Measurements from ENCODE around the gene LIMS2.

Gene LIMS2

DNA sequence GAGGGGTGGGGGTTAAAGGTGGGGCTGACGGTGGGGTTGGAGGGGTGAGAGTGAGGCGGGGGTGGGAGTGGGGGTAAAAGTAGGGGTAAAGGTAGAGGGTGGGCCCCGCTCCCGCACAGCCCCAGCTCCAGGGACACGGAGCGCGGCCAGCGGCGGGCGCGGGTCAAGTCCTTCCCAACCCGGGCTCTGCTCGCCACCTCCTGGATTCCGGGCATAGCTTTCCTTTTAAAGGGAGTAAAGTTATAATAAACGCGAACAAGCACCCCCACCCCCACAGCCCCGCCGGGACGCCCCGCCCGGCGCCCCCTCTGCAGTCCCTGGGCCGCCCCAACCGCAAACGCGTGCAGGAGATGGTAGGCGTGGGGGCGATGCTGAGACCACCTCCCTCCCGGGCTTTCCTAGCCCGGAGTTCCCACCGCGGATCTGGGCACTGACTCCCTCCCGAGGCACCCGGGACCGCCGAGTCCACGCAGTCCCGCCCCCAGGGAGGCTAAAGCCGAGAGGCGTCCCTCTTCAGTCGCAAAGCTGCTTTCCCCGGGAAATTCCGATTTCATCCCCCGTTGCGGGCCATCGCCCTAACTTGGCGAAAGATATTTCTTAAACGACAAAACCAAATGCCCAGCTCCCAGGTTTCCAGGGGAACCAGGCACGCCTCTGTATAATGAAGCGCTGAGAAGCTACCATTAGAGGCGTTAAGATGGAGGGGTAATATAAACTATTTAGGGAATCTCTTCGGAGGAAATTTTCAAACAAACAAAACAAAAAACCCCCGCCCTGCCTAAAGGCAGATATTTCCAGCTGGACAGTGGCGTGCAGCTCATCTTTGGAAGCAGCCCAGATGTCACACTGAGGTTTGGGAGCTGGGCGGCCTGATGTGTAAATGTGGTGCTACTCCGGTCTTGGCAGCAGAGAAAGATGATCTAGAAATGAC is at the start of gene LIMS2 (continued):
- peak; percentile 67 for TF ChIP-seq PRDM10 (tag by site-specific recombination; IDR thresholded peaks at IDR 0.05)
- TF ChIP-seq, protein P1, sequence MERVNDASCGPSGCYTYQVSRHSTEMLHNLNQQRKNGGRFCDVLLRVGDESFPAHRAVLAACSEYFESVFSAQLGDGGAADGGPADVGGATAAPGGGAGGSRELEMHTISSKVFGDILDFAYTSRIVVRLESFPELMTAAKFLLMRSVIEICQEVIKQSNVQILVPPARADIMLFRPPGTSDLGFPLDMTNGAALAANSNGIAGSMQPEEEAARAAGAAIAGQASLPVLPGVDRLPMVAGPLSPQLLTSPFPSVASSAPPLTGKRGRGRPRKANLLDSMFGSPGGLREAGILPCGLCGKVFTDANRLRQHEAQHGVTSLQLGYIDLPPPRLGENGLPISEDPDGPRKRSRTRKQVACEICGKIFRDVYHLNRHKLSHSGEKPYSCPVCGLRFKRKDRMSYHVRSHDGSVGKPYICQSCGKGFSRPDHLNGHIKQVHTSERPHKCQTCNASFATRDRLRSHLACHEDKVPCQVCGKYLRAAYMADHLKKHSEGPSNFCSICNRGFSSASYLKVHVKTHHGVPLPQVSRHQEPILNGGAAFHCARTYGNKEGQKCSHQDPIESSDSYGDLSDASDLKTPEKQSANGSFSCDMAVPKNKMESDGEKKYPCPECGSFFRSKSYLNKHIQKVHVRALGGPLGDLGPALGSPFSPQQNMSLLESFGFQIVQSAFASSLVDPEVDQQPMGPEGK (tag by site-specific recombination; IDR thresholded peaks at IDR 0.05), result peak; percentile 63; the same call in 1 of the 2 replicates
- TF ChIP-seq ZNF645 (tag by site-specific recombination; IDR thresholded peaks at IDR 0.05), result no peak
- TF ChIP-seq ZBTB26 (tag by site-specific recombination; optimal IDR thresholded peaks at IDR 0.05), result peak; percentile 21

GRCh38 chr2:127722807-127723206 is 47.5 kb upstream of the LIMS2 start:
- Histone ChIP-seq H3K4me1 (ENCODE audit: control insufficient read depth, insufficient read depth, low read length) (no peaks in the 10 kb centered on the region), H3K4me3 (ENCODE audit: low read depth, low read length) (no peak overlapping the region), H3K9me3 (ENCODE audit: control insufficient read depth, insufficient read depth, low read depth, low read length) (no peaks in the 10 kb centered on the region), H3K36me3 (ENCODE audit: control insufficient read depth in 2 of 2, insufficient read depth in 1 of 2, low read length in 2 of 2) (peaks cover 30 to 87% of the 10 kb centered on the region in 2 experiments), H3K27ac (ENCODE audit: extremely low read depth, low read depth, low read length) (no peak overlapping the region)
- ChIA-PET CTCF (no interaction called here), POLR2A (no interaction called here)
- TF ChIP-seq ZNF670 (tag by site-specific recombination; IDR thresholded peaks at IDR 0.05; ENCODE audit: low read depth) (no peak), ELK4 (IDR thresholded peaks at IDR 0.05; ENCODE audit: borderline replicate concordance, low read depth, low read length) (no peak)

DNA sequence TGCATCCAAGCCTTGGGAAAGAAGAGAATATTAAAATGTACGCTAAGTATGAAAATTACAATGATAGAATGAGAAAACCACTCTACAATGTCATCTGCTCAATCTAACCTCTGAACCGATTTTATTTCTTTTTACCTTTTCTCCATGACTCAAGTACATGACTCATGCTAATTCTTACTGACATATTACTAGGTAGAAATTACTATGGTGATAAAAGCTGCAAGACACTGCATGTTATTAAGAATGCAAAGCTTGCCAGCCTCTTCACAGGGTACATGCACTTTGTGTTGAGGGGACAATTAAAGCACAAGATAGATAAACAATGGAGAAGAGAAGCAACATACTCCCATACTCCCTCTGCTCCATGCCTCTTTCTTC is 46.6 kb upstream of the LIMS2 start:
- H3K4me3 ChIP-seq (ENCODE audit: low read depth, low read length), result no peak overlapping the region
- H3K36me3 ChIP-seq (ENCODE audit: control insufficient read depth in 2 of 2, insufficient read depth in 1 of 2, low read length in 2 of 2), result peaks cover 30 to 88% of the 10 kb centered on the region in 2 experiments
- no peak overlapping the region for H3K27ac ChIP-seq (ENCODE audit: extremely low read depth, low read depth, low read length)
- CTCF ChIA-PET, result no interaction called here
- H3K9me3 ChIP-seq (ENCODE audit: control insufficient read depth, insufficient read depth, low read depth, low read length), result no peaks in the 10 kb centered on the region
- POLR2A ChIA-PET, result no interaction called here
- TF ChIP-seq SP7 (tag by site-specific recombination; IDR thresholded peaks at IDR 0.05) (peak; percentile 21; the same call in 1 of the 2 replicates), PRDM2 (tag by site-specific recombination; IDR thresholded peaks at IDR 0.05; ENCODE audit: borderline replicate concordance) (no peak)
- H3K4me1 ChIP-seq (ENCODE audit: control insufficient read depth, insufficient read depth, low read length), result no peaks in the 10 kb centered on the region

Measured in HEK293 (cell line).